Mesendoderm (in vitro differentiated cells): ENCODE results near the gene FSD2.

ENCODE experiments used
- DNase-seq: peaks from one replicate; pipeline ENCODE4 v3.0.0; 2013
- H2AK5ac ChIP-seq: 2 replicates; pipeline ENCODE4 v1.6.1; 2013; ENCODE audit warnings: low read length, inconsistent platforms
- H2BK120ac ChIP-seq: 2 replicates; pipeline ENCODE4 v1.6.1; 2013; ENCODE audit warnings: low read depth, mild to moderate bottlenecking, low read length, moderate library complexity, mixed read lengths
- H2BK15ac ChIP-seq: replicated peaks from 2 replicates; pipeline ENCODE4 v1.6.1; 2013; ENCODE audit warnings: low read depth, mild to moderate bottlenecking, moderate library complexity
- H2BK5ac ChIP-seq: 2 replicates; pipeline ENCODE4 v1.6.1; 2013; ENCODE audit warnings: low read length, inconsistent platforms
- H3K18ac ChIP-seq: 2 replicates; pipeline ENCODE4 v1.6.1; 2013; ENCODE audit warnings: mild to moderate bottlenecking, low read length, mixed read lengths
- H3K23ac ChIP-seq: one replicate; pipeline ENCODE4 v1.6.1; 2013; ENCODE audit warnings: low read length
- H3K27ac ChIP-seq: 2 replicates; pipeline ENCODE4 v1.5.1; 2013; ENCODE audit warnings: low read depth, mild to moderate bottlenecking, inconsistent platforms, low read length, moderate library complexity
- H3K27me3 ChIP-seq: 2 replicates; pipeline ENCODE4 v1.6.1; 2013; ENCODE audit warnings: low read length, control low read depth, mild to moderate bottlenecking, inconsistent platforms; ENCODE audit not compliant: insufficient read depth, poor library complexity
- H3K36me3 ChIP-seq: 2 replicates; pipeline ENCODE4 v1.6.1; 2013; ENCODE audit warnings: low read length, inconsistent platforms; ENCODE audit not compliant: control insufficient read depth, insufficient read depth
- H3K4ac ChIP-seq: one replicate; pipeline ENCODE4 v1.6.1; 2013; ENCODE audit warnings: low read depth, mild to moderate bottlenecking, low read length, moderate library complexity
- H3K4me1 ChIP-seq: 2 replicates; pipeline ENCODE4 v1.6.1; 2013; ENCODE audit warnings: low read depth, low read length, inconsistent platforms; ENCODE audit not compliant: control insufficient read depth
- H3K4me2 ChIP-seq: 2 replicates; pipeline ENCODE4 v1.6.1; 2013; ENCODE audit warnings: low read length
- H3K4me3 ChIP-seq: 2 replicates; pipeline ENCODE4 v1.5.1; 2013; ENCODE audit warnings: mild to moderate bottlenecking, low read length
- H3K56ac ChIP-seq: one replicate; pipeline ENCODE4 v1.6.1; 2013; ENCODE audit warnings: low read length
- H3K79me1 ChIP-seq: 2 replicates; pipeline ENCODE4 v1.6.1; 2013; ENCODE audit warnings: low read length, inconsistent platforms
- H3K79me2 ChIP-seq: 2 replicates; pipeline ENCODE4 v1.6.1; 2013; ENCODE audit warnings: mild to moderate bottlenecking, low read length; ENCODE audit not compliant: control insufficient read depth, insufficient read depth
- H3K9ac ChIP-seq: 2 replicates; pipeline ENCODE4 v1.6.1; 2013; ENCODE audit warnings: low read length, inconsistent platforms
- H4K5ac ChIP-seq: one replicate; pipeline ENCODE4 v1.6.1; 2013; ENCODE audit warnings: low read length
- H4K8ac ChIP-seq: one replicate; pipeline ENCODE4 v1.6.1; 2013; ENCODE audit warnings: low read depth, mild to moderate bottlenecking, control low read depth, low read length, moderate library complexity
- WGBS: extraction: QIAGEN DNeasy Blood & Tissue Kit; methylation state at CpG from one replicate; pipeline ENCODE4 v1.1.7; 2013; ENCODE audit warnings: low lambda C conversion rate, missing lambda C conversion rate; ENCODE audit not compliant: insufficient coverage; ENCODE audit errors: extremely low coverage; 5-methylcytosine and 5-hydroxymethylcytosine counted together

The FSD2 gene

DNA sequence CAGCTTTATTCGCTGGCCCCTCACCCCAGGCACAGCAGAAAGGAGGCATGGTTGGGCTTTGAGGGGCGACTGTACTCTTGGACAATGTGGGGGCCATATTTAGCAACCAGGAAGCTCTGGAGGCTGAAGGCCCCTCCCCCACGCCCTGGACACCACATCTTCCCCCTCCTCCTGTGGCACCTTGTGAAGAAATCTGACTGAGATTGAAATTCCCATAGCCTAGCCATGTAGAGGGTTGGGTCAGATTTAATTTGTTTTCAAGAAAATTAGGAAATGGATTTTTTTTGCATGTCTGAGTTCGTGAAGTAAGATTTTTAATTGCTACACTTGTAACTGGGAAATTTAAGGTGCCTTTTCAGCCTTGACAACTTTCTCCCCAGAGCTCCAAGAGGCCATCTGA is 24.5 kb downstream of the FSD2 start:
- Histone ChIP-seq H3K56ac (no peak overlapping the region), H3K18ac (no peak overlapping the region), H2BK15ac (no peak overlapping the region), H3K27me3 (no peaks in the 10 kb centered on the region), H3K4me3 (no peak overlapping the region), H2BK120ac (no peak overlapping the region), H3K4me2 (no peak overlapping the region), H3K4me1 (no peaks in the 10 kb centered on the region), H2BK5ac (no peak overlapping the region), H3K4ac (no peak overlapping the region), H3K9ac (no peak overlapping the region), H3K79me1 (no peaks in the 10 kb centered on the region), H3K36me3 (no peaks in the 10 kb centered on the region), H3K27ac (no peak overlapping the region), H3K23ac (no peak overlapping the region), H2AK5ac (no peak overlapping the region), H4K5ac (no peak overlapping the region), H4K8ac (no peak overlapping the region), H3K79me2 (no peaks in the 10 kb centered on the region)
- WGBS = no CpG with 5 or more reads among the region's 4 CpGs
- no peak for DNase-seq

DNA sequence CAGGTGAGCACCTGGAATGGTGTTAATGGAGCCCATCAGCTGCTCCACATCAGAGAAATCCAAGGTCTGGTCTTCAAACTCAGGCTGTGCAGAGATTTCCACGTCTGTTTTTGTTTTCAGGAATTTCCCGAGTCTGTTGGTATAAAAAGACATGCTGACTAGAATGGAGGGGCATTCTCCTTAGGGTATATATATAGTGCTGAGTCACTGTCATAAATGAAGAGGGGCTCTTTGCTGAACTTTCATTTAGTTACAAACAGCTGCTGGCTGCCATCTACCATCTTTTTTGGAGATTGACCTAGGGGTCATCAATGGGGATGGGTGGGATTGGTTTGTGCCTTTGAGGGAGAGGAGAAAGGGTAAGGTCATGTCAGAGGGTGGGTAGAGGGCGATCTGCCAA is 27.1 kb downstream of the FSD2 start:
- Histone ChIP-seq H3K27me3 (no peaks in the 10 kb centered on the region), H3K9ac (no peak overlapping the region), H3K18ac (no peak overlapping the region), H2BK5ac (no peak overlapping the region), H4K5ac (no peak overlapping the region), H3K36me3 (no peaks in the 10 kb centered on the region), H2BK120ac (no peak overlapping the region), H3K23ac (no peak overlapping the region), H3K4me2 (no peak overlapping the region), H4K8ac (no peak overlapping the region), H3K79me1 (no peaks in the 10 kb centered on the region), H3K4me1 (no peaks in the 10 kb centered on the region), H2AK5ac (no peak overlapping the region), H3K4ac (no peak overlapping the region), H3K56ac (no peak overlapping the region), H3K27ac (no peak overlapping the region), H2BK15ac (no peak overlapping the region), H3K79me2 (no peaks in the 10 kb centered on the region), H3K4me3 (no peak overlapping the region)
- no peak for DNase-seq
- WGBS = no CpG with 5 or more reads among the region's 3 CpGs

DNA sequence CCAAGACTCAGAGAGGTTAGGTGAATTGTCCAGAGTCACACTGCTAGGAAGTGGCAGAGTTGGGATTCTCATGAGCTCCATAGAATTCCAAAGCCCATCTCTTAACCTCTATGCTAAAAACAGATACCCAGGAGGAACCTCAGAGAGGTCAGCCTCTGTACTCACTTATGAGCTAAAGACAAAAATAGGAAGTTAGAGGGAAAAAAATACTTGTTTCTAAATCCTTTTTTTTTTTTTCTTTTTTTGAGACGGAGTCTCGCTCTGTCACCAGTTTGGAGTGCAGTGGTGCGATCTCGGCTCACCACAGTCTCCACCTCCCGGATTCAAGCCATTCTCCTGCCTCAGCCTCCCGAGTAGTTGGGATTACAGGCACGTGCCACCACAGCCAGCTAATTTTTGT is 31.4 kb downstream of the FSD2 start:
- no peaks in the 10 kb centered on the region for H3K79me1 ChIP-seq
- H3K27me3 ChIP-seq = no peaks in the 10 kb centered on the region
- no peak overlapping the region for H3K56ac ChIP-seq
- no peak for DNase-seq
- no peak overlapping the region for H2BK5ac ChIP-seq
- WGBS = no CpG with 5 or more reads among the region's 7 CpGs
- H2BK15ac ChIP-seq = no peak overlapping the region
- no peak overlapping the region for H4K8ac ChIP-seq
- no peak overlapping the region for H2AK5ac ChIP-seq
- H3K27ac ChIP-seq = no peak overlapping the region
- H3K4me1 ChIP-seq = no peaks in the 10 kb centered on the region
- H3K79me2 ChIP-seq = no peaks in the 10 kb centered on the region
- no peak overlapping the region for H3K4ac ChIP-seq
- no peak overlapping the region for H4K5ac ChIP-seq
- no peak overlapping the region for H3K9ac ChIP-seq
- no peak overlapping the region for H3K4me3 ChIP-seq
- no peak overlapping the region for H2BK120ac ChIP-seq
- H3K18ac ChIP-seq = no peak overlapping the region
- H3K36me3 ChIP-seq = no peaks in the 10 kb centered on the region
- H3K23ac ChIP-seq = no peak overlapping the region
- H3K4me2 ChIP-seq = no peak overlapping the region

DNA sequence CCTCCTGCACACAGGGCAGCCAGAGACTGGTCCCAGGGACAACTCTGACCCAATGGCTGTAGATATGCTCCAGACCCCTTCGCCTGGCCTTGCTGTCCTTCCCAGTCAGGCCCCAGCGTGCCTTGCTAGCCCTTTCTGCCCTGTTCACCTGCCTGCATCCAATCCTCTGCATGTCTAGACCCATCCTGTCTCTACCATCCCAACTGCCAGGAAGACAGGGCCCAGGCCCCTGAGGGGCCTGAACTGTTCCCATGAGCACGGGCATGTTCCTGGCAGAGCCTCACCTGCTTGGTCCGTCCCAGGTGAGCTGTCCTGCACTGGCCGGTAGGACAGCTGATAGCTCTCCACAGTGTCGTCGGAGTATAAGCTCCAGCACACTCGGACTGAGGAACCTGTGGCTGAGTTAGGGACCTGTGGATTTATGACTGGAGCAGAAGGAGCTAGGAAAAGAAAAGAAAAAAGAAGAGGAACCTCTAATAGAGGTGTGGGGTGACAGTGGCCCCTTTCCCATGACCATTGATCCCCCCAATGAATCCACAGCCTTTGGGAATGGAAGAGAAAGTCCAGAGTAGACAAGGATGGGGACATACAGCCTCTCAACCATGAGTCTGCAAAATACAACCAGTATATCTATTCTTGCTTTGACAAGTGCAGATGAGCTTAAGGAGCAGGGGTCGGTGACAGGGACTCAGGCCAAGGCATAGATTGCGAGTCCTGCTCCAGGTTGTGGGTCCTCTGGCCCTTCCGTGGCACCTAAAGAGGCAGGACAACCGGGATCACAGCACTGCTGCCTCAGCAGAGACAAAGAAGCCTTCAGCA is 33.9 kb downstream of the FSD2 start:
- Histone ChIP-seq H2BK120ac (no peak overlapping the region), H3K27ac (no peak overlapping the region), H3K56ac (no peak overlapping the region), H2BK5ac (no peak overlapping the region), H3K4me3 (no peak overlapping the region), H3K4ac (no peak overlapping the region), H3K23ac (no peak overlapping the region), H2AK5ac (no peak overlapping the region), H3K9ac (no peak overlapping the region), H3K79me2 (no peaks in the 10 kb centered on the region), H3K36me3 (no peaks in the 10 kb centered on the region), H3K79me1 (no peaks in the 10 kb centered on the region), H3K27me3 (no peaks in the 10 kb centered on the region), H2BK15ac (no peak overlapping the region), H4K8ac (no peak overlapping the region), H3K4me1 (no peaks in the 10 kb centered on the region), H4K5ac (no peak overlapping the region), H3K18ac (no peak overlapping the region), H3K4me2 (no peak overlapping the region)
- DNase-seq = no peak
- WGBS = no CpG with 5 or more reads among the region's 12 CpGs

DNA sequence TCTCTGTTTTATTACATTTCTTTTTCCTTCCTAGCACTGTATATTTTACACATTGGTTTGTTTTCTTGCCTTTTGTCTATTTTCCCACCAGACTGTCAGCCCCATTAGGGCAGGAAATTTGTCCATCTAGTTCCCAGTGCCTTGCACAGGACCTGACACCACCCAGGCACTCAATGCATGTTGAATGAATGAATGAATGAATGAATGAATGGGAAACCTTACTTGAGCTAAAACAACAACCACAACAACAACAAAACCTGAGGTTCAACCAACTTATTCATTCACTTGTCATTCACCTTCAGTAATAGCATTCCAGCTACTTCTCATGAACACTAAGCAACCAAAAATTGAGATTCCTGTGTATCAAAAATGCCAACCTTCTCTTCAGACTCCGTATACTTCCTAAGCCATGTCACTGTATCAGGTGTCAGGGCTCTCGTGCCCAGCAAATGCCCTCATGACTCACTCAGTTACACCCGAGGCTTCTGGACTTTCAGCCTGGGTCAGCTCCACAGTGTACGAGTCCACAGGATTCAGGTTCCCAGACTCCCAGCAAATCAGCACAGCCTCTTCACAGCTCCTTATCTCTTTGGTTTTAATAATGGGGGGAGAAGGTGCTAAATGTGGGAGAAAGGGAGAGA is 37.3 kb downstream of the FSD2 start:
- Histone ChIP-seq H2BK120ac (no peak overlapping the region), H2AK5ac (no peak overlapping the region), H3K27ac (no peak overlapping the region), H2BK15ac (no peak overlapping the region), H3K23ac (no peak overlapping the region), H3K4me2 (no peak overlapping the region), H3K4me1 (no peaks in the 10 kb centered on the region), H4K5ac (no peak overlapping the region), H3K79me2 (no peaks in the 10 kb centered on the region), H3K56ac (no peak overlapping the region), H3K4ac (no peak overlapping the region), H3K4me3 (no peak overlapping the region), H3K18ac (no peak overlapping the region), H4K8ac (no peak overlapping the region), H3K36me3 (no peaks in the 10 kb centered on the region), H3K27me3 (no peaks in the 10 kb centered on the region), H3K79me1 (no peaks in the 10 kb centered on the region), H2BK5ac (no peak overlapping the region), H3K9ac (no peak overlapping the region)
- DNase-seq = no peak
- no CpG with 5 or more reads among the region's 4 CpGs for WGBS
